Measurements from ENCODE around the gene MRTFA.

DNA sequence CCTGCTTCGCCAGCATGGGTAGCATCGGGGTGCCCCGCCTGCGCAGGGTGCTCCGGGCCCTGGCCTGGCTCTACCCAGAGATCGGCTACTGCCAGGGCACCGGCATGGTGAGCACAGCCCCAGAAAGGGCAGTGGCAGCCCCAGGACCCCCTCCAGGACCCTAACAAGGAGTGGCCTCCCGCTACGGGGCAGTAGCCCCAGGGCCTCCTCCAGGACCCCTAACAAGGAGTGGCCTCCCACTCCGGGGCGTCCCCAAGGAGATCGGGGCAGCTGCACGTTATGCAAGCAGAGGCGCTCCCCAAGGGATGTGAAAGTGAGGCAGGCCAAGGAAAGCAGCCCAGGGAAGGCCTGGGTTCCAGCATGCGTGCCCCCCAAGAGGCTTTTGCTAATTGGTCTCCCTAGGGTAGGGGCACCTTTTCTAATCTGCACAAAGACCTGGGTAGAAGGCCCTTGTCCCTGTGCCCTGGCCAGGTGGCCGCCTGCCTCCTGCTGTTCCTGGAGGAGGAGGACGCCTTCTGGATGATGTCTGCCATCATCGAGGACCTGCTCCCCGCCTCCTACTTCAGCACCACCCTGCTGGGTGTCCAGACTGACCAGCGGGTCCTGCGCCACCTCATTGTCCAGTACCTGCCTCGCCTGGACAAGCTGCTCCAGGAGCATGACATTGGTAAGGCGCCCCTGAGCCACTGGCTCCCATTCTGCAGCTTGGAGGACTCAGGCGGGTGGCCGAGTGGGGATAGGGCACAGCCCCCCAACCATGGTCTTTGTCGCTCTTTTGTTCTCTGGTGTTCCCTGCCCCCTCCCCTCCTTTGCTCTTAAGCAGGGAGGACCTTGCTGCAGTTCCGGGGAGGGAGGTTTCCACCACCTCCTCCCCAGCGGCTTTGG, 231.1 kb downstream of the MRTFA start:
- TF ChIP-seq, protein P1, sequence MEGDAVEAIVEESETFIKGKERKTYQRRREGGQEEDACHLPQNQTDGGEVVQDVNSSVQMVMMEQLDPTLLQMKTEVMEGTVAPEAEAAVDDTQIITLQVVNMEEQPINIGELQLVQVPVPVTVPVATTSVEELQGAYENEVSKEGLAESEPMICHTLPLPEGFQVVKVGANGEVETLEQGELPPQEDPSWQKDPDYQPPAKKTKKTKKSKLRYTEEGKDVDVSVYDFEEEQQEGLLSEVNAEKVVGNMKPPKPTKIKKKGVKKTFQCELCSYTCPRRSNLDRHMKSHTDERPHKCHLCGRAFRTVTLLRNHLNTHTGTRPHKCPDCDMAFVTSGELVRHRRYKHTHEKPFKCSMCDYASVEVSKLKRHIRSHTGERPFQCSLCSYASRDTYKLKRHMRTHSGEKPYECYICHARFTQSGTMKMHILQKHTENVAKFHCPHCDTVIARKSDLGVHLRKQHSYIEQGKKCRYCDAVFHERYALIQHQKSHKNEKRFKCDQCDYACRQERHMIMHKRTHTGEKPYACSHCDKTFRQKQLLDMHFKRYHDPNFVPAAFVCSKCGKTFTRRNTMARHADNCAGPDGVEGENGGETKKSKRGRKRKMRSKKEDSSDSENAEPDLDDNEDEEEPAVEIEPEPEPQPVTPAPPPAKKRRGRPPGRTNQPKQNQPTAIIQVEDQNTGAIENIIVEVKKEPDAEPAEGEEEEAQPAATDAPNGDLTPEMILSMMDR (conservative IDR thresholded peaks at IDR 0.05; ENCODE audit: low read length), result no peak
- TF ChIP-seq EZH2phosphoT487 (IDR thresholded peaks at IDR 0.05; ENCODE audit: borderline replicate concordance, low read depth, low read length), result no peak
